KOPT-K1 (cell line): ENCODE data around the gene RCSD1.

Experiments
- H3K27ac ChIP-seq: fragments of 200-600 bp; sonication (generic); 2 replicates; pipeline ENCODE4 v1.5.1; 2016; ENCODE audit warnings: antibody characterized with exemption, mild to moderate bottlenecking, low read depth, low read length; ENCODE audit not compliant: poor library complexity, severe bottlenecking
- H3K36me3 ChIP-seq: fragments of 200-600 bp; sonication (generic); 2 replicates; pipeline ENCODE4 v1.5.1; 2017; ENCODE audit warnings: antibody characterized with exemption, mild to moderate bottlenecking, low read length, moderate library complexity; ENCODE audit not compliant: insufficient read depth
- H3K9me3 ChIP-seq: fragments of 200-600 bp; sonication (generic); 2 replicates; pipeline ENCODE4 v1.5.1; 2017; ENCODE audit warnings: antibody characterized with exemption, low read length, mild to moderate bottlenecking; ENCODE audit not compliant: insufficient read depth, poor library complexity, severe bottlenecking

RCSD1 gene

GRCh38 chr1:167676916-167677848 lies 47.1 kb downstream of the RCSD1 start:
- H3K27ac ChIP-seq: peak overlapping the region; percentile 5
- H3K36me3 ChIP-seq: peaks cover 75% of the 10 kb centered on the region
- no peaks in the 10 kb centered on the region for H3K9me3 ChIP-seq

- H3K9me3 ChIP-seq: no peaks in the 10 kb centered on the region
- no peak overlapping the region for H3K27ac ChIP-seq
- peaks cover 75% of the 10 kb centered on the region for H3K36me3 ChIP-seq
Observed at GRCh38 chr1:167678422-167678821, 48.4 kb downstream of the RCSD1 start.

GRCh38 chr1:167678838-167679237 lies 48.8 kb downstream of the RCSD1 start:
- Histone ChIP-seq H3K36me3 (peaks cover 75% of the 10 kb centered on the region), H3K9me3 (no peaks in the 10 kb centered on the region), H3K27ac (no peak overlapping the region)

GRCh38 chr1:167679714-167680113 lies 49.7 kb downstream of the RCSD1 start:
- no peaks in the 10 kb centered on the region for H3K9me3 ChIP-seq
- no peak overlapping the region for H3K27ac ChIP-seq
- H3K36me3 ChIP-seq: peaks cover 75% of the 10 kb centered on the region

- peaks cover 77% of the 10 kb centered on the region for H3K36me3 ChIP-seq
- H3K27ac ChIP-seq: no peak overlapping the region
- no peaks in the 10 kb centered on the region for H3K9me3 ChIP-seq
Observed at GRCh38 chr1:167681024-167681423, 51.0 kb downstream of the RCSD1 start.

- H3K27ac ChIP-seq: no peak overlapping the region
- H3K9me3 ChIP-seq: no peaks in the 10 kb centered on the region
- H3K36me3 ChIP-seq: peaks cover 80% of the 10 kb centered on the region
Observed at GRCh38 chr1:167681451-167682098, 51.5 kb downstream of the RCSD1 start.

- H3K36me3 ChIP-seq: peaks cover 86% of the 10 kb centered on the region
- H3K27ac ChIP-seq: no peak overlapping the region
- no peaks in the 10 kb centered on the region for H3K9me3 ChIP-seq
Observed at GRCh38 chr1:167683226-167683625, 53.2 kb downstream of the RCSD1 start.

GRCh38 chr1:167683641-167684502 lies 53.8 kb downstream of the RCSD1 start:
- H3K27ac ChIP-seq: no peak overlapping the region
- no peaks in the 10 kb centered on the region for H3K9me3 ChIP-seq
- peaks cover 93% of the 10 kb centered on the region for H3K36me3 ChIP-seq

- peaks cover 96% of the 10 kb centered on the region for H3K36me3 ChIP-seq
- no peaks in the 10 kb centered on the region for H3K9me3 ChIP-seq
- H3K27ac ChIP-seq: no peak overlapping the region
Observed at GRCh38 chr1:167685844-167686243, 55.8 kb downstream of the RCSD1 start.

GRCh38 chr1:167687919-167688519 lies 58.0 kb downstream of the RCSD1 start:
- peaks cover 96% of the 10 kb centered on the region for H3K36me3 ChIP-seq
- H3K27ac ChIP-seq: peak overlapping the region; percentile 32
- H3K9me3 ChIP-seq: no peaks in the 10 kb centered on the region

- Histone ChIP-seq H3K27ac (no peak overlapping the region), H3K36me3 (peaks cover 96% of the 10 kb centered on the region), H3K9me3 (no peaks in the 10 kb centered on the region)
Observed at GRCh38 chr1:167689567-167689920, 59.5 kb downstream of the RCSD1 start.

GRCh38 chr1:167690053-167690452 lies 60.0 kb downstream of the RCSD1 start:
- Histone ChIP-seq H3K9me3 (no peaks in the 10 kb centered on the region), H3K27ac (no peak overlapping the region), H3K36me3 (peaks cover 96% of the 10 kb centered on the region)

GRCh38 chr1:167693425-167694045 lies 63.5 kb downstream of the RCSD1 start:
- H3K36me3 ChIP-seq: peaks cover 100% of the 10 kb centered on the region

GRCh38 chr1:167694691-167695090 lies 64.7 kb downstream of the RCSD1 start:
- H3K27ac ChIP-seq: no peak overlapping the region
- H3K36me3 ChIP-seq: peaks cover 100% of the 10 kb centered on the region
- H3K9me3 ChIP-seq: no peaks in the 10 kb centered on the region

More at GRCh38 chr1:167693425-167694045, 63.5 kb downstream of the RCSD1 start:
- H3K27ac ChIP-seq: no peak overlapping the region
- no peaks in the 10 kb centered on the region for H3K9me3 ChIP-seq
